Smooth muscle cell (in vitro differentiated cells): ENCODE results near the gene GREM2. TPM values are rescaled to one million over a fixed set of nuclear protein-coding genes. Genes with fewer than 3 reads are reported as not detected.

Experiments used
- DNase-seq: peaks from one replicate; lab custom pipeline; 2025; ENCODE audit not compliant: unreplicated experiment; lab: John Stamatoyannopoulos, UW
- H2AFZ ChIP-seq: fragments of 200-600 bp; sonication (generic); 2 replicates; pipeline ENCODE4 v1.6.0; 2016; ENCODE audit warnings: antibody characterized with exemption, low read depth, mild to moderate bottlenecking
- H3F3A ChIP-seq: fragments of 200-600 bp; sonication (generic); 2 replicates; pipeline ENCODE4 v1.6.0; 2017; ENCODE audit warnings: antibody characterized with exemption, low read depth
- H3K27ac ChIP-seq: fragments of 200-600 bp; sonication (generic); 2 replicates; pipeline ENCODE4 v1.5.1; 2016; ENCODE audit warnings: low read depth, mild to moderate bottlenecking
- H3K27me3 ChIP-seq: fragments of 200-600 bp; sonication (generic); 2 replicates; pipeline ENCODE4 v1.6.1; 2016; ENCODE audit warnings: low read depth, mild to moderate bottlenecking
- H3K36me3 ChIP-seq: fragments of 200-600 bp; sonication (generic); 2 replicates; pipeline ENCODE4 v1.5.1; 2016; ENCODE audit warnings: low read depth
- H3K4me1 ChIP-seq: fragments of 200-600 bp; sonication (generic); 2 replicates; pipeline ENCODE4 v1.5.1; 2016; ENCODE audit warnings: low read depth
- H3K4me2 ChIP-seq: fragments of 200-600 bp; sonication (generic); 2 replicates; pipeline ENCODE4 v1.6.0; 2016; ENCODE audit warnings: mild to moderate bottlenecking
- H3K4me3 ChIP-seq: fragments of 200-600 bp; sonication (generic); 2 replicates; pipeline ENCODE4 v1.5.1; 2016; ENCODE audit warnings: mild to moderate bottlenecking
- H3K79me2 ChIP-seq: fragments of 200-600 bp; sonication (generic); 2 replicates; pipeline ENCODE4 v1.6.0; 2016; ENCODE audit warnings: low read depth, mild to moderate bottlenecking
- H3K9ac ChIP-seq: fragments of 200-600 bp; sonication (generic); 2 replicates; pipeline ENCODE4 v1.6.0; 2016; ENCODE audit warnings: low read depth
- H3K9me3 ChIP-seq: fragments of 200-600 bp; sonication (generic); replicated peaks from 2 replicates; pipeline ENCODE4 v1.5.1; 2016; ENCODE audit warnings: low read depth
- H4K20me1 ChIP-seq: fragments of 200-600 bp; sonication (generic); 2 replicates; pipeline ENCODE4 v1.6.0; 2016; ENCODE audit warnings: low read depth
- CTCF ChIP-seq: fragments of 200-600 bp; sonication (generic); IDR thresholded peaks from 2 replicates; pipeline ENCODE4 v1.5.1; 2017; ENCODE audit warnings: borderline replicate concordance, mild to moderate bottlenecking, antibody characterized with exemption; ENCODE audit not compliant: insufficient read depth, poor library complexity, severe bottlenecking
- WGBS: methylation state at CpG from one replicate; pipeline ENCODE4 v1.1.7; 2016; ENCODE audit warnings: low lambda C conversion rate; 5-methylcytosine and 5-hydroxymethylcytosine counted together
- polyA plus RNA-seq: library from polyadenylated mRNA; unstranded; fragments of >200 nt; fragmentation: Nextera tagmentation; extraction: Ambion mirVana; gene quantifications from 2 replicates; pipeline ENCODE4 v1.2.1, GENCODE V29; 2016
- small RNA-seq: library from RNA; depleted of rRNA; stranded (forward); fragments of <200 nt; gene quantifications from one replicate; pipeline ENCODE3, GENCODE V24; 2014
- total RNA-seq: library from RNA; depleted of rRNA; stranded (reverse); fragments of >200 nt; gene quantifications from 2 replicates; pipeline ENCODE4 v1.2.3, GENCODE V29; 2014

GREM2 gene
- total and polyA plus RNA-seq, 2 experiments from 2014 or later, result 8.0 to 15.1 TPM

DNA sequence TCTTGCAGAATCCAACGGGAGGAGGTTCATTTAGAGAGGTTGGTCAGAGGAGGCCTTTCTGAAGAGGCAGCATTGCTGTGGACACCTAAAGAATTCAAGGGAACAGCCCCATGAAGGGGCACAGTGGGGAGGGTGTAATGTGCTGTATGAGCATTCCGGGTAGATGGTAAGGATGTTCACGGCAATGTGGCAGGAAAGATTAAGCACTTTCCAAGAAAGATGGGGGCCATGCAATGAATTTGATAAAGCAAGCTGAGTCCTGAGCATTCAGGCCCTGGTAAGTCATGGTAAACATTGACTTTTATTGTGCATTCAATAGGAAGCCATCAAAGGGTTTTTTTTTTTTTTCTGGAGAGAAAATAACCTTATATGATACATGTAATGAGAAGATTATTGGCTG is 166.6 kb downstream of the GREM2 start:
- Histone ChIP-seq H3K9ac (no peak overlapping the region), H3K9me3 (no peaks in the 10 kb centered on the region), H3K4me3 (no peak overlapping the region), H3K79me2 (no peaks in the 10 kb centered on the region), H3F3A (no peaks in the 10 kb centered on the region), H3K4me1 (no peaks in the 10 kb centered on the region), H3K36me3 (no peaks in the 10 kb centered on the region), H3K27me3 (no peaks in the 10 kb centered on the region), H3K4me2 (no peak overlapping the region), H2AFZ (no peak overlapping the region), H3K27ac (no peak overlapping the region), H4K20me1 (no peaks in the 10 kb centered on the region)
- WGBS, result 93% methylated on average over 3 of the region's 3 CpGs
- no peak for TF ChIP-seq CTCF
- DNase-seq, result no peak

GRCh38 chr1:240441669-240442068 is 170.3 kb downstream of the GREM2 start:
- H3K79me2 ChIP-seq, result no peaks in the 10 kb centered on the region
- H3K36me3 ChIP-seq, result no peaks in the 10 kb centered on the region
- no peaks in the 10 kb centered on the region for H3K9me3 ChIP-seq
- H3K27ac ChIP-seq, result no peak overlapping the region
- no peaks in the 10 kb centered on the region for H3K27me3 ChIP-seq
- H3K9ac ChIP-seq, result no peak overlapping the region
- no peak for TF ChIP-seq CTCF
- H3K4me1 ChIP-seq, result no peaks in the 10 kb centered on the region
- no peak for DNase-seq
- no peaks in the 10 kb centered on the region for H4K20me1 ChIP-seq
- no peaks in the 10 kb centered on the region for H3F3A ChIP-seq
- no peak overlapping the region for H2AFZ ChIP-seq
- no peak overlapping the region for H3K4me3 ChIP-seq
- no peak overlapping the region for H3K4me2 ChIP-seq
- WGBS, result 100% methylated on average over 1 of the region's 1 CpG

Small RNAs within 50 kb of the gene (small RNA-seq; reads per million reads assigned to genes)
- gene RNU5F-8P, result not detected
